Activated naive CD4-positive, alpha-beta T cell treated with anti-CD3 and anti-CD28 coated beads for 36 hours (primary cell): ENCODE measurements around the gene FAM177B. TPM values are rescaled to one million over a fixed set of nuclear protein-coding genes. Genes with fewer than 3 reads are reported as not detected.

Experiments
- CTCF ChIA-PET: fragments of 350-600 bp; sonication (Branson Sonifier 250); formaldehyde crosslinking; loops from one replicate; lab custom pipeline; 2021; ENCODE audit warnings: antibody characterized with exemption; lab: Charles Lee
- DNase-seq: peaks from one replicate; pipeline ENCODE4 v3.0.0-alpha.2; 2020
- H3K27ac Mint-ChIP-seq: one replicate; pipeline ENCODE4 v1.8.0; 2021; ENCODE audit warnings: mild to moderate bottlenecking, mixed read lengths
- H3K27me3 Mint-ChIP-seq: one replicate; pipeline ENCODE4 v1.8.0; 2021; ENCODE audit warnings: low read depth, mixed read lengths
- H3K36me3 Mint-ChIP-seq: one replicate; pipeline ENCODE4 v1.8.0; 2021; ENCODE audit warnings: low read depth, mixed read lengths
- H3K4me1 Mint-ChIP-seq: one replicate; pipeline ENCODE4 v1.8.0; 2021; ENCODE audit warnings: low read depth, mixed read lengths
- H3K4me3 Mint-ChIP-seq: one replicate; pipeline ENCODE4 v1.8.0; 2021; ENCODE audit warnings: mild to moderate bottlenecking, moderate library complexity, mixed read lengths
- H3K9me3 Mint-ChIP-seq: one replicate; pipeline ENCODE4 v1.8.0; 2021; ENCODE audit warnings: mixed read lengths
- intact Hi-C: fragments of 100-400 bp; cut with micrococcal nuclease; formaldehyde crosslinking; loops from one replicate; pipeline ENCODE4 v1.15.1; 2023
- total RNA-seq, 2 experiments: library from RNA; stranded (reverse); gene quantifications; one replicate each; pipeline ENCODE4 v1.2.3, GENCODE V29; 2021

Gene FAM177B
- total RNA-seq, 2 experiments from 2014 or later = not detected

DNA sequence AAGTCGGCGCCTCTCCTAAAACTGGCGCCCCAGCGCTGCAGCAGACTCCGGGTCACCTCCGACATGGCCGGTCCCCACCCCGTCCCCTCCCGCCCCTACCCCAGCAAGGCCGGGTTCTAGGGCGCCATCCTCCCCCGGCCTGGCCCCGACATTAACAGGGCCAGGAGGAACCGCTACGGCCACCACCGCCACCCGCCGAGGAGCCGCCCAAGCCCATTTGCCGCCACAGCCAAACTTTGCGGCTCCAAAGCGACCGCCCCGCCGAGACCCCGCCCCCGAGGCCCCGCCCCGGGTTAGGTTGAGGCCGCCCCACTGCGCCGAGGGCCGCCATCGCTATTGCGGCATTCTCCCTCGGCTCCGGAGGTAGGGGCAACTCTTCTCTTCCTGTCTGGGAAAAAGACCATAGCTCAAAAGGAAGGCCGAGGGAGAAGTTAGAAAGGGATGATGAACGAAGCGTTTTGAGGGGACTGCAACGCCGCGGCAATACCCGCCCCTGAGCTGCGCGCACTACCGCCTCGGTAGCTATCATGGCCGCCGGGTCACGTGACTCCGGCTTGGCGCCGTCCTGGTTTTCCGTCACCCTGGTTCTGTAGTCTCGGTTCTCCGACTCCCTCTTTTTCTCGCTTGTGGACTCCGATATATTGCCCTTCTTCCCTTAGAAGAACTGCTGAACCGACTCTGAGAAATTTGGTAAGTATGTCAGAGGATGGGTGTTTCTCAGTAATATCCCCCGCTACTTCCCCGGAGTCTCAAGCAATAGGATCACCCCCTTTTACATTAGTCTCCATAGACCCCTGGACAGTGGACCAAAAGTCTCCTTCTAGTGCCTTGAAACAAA, 24.5 kb upstream of the FAM177B start, which contains the start of the genes AIDA and BROX:
Gene AIDA, minus strand, starts transcription at position 239 of the 838 bp plus-strand sequence. Its CDS starts 174 bp downstream, at position 65.
Gene BROX, plus strand, starts transcription at position 312 of the 838 bp plus-strand sequence. CDS start 3,136 bp downstream, outside the sequence.
- DNase-seq = peak; percentile 95
- intact Hi-C loops = loop anchor here (1.0 to 10.0 kb wide), 10 partner anchors 57 to 1472 kb away; partner anchors contain the start of genes DEGS1, DISP1, DUSP10 and FBXO28
- H3K27me3 Mint-ChIP-seq = no peaks in the 10 kb centered on the region
- peak within 1 kb of the TSS; percentile 98 for H3K27ac Mint-ChIP-seq
- no peaks in the 10 kb centered on the region for H3K9me3 Mint-ChIP-seq
- peaks cover 41% of the 10 kb centered on the region for H3K4me1 Mint-ChIP-seq
- H3K36me3 Mint-ChIP-seq = peaks cover 25% of the 10 kb centered on the region
- CTCF ChIA-PET = interaction anchor here (0.6 to 1.1 kb wide), 5 partner anchors 9 to 1607 kb away, joined by 3 to 4 read pairs (median 3); no protein-coding TSS in a partner anchor
- peak within 1 kb of the TSS; percentile 100 for H3K4me3 Mint-ChIP-seq

DNA sequence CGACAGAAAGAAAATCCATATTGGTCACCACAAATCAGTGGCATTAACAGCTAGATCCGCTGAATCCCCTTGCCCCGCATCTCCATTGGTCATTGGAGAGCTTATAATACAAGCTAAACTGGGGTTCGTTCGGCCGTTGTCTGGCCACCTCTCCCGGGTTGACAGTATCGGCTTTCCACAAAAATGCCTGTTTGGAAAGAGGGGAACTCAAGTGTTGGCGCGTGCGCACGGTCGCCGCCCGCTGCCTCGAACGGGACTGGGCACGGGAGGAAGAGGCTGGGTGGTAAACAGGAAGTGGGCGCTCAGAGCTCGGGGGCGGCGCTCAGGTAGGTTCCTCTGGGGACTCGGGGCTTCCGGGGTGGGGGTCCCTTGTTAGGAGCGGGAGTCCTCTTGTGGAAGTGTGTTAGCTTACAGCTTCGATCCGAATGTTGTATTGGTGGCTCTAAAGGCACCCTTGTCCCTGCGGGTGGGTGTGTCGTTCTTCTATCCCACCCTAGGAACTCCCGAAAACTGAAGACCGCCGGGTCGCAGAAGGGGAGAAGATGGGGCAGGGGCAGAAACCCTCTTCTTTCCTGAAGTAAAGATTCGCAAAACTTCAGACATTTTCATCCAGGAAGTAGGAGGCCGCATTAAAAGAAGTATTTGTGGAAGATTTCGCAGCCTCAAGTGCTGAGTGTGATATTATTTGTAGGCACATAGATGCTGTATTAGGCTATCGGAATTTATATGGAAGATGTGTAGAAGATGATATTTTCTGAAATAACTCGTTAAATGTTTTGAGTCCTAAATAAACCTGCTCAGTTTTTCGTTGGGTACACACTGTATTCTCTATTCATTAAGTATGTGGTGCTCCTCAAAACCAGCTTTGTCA, 23.7 kb upstream of the FAM177B start:
- H3K4me1 Mint-ChIP-seq = peaks cover 37% of the 10 kb centered on the region

DNA sequence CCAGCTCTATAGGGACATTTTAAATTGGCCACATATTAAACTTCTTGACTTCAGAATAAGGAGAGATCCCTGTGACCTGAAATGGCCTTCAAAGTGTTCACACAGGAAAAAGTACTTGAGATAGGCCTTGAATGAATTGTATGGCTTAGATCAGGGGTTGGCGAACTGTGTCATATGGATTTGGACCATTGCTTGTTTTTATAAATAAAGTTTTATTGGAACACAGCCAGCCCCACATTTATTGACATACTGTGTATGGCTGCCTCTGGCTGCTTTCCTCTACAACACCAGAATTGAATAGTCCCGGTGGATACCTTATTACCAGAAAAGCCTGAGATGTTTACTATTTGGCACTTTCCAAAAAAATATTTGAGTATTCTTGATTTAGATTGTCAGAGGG, 20.6 kb upstream of the FAM177B start:
- DNase-seq = no peak
- Mint-ChIP-seq H3K27ac (no peak overlapping the region), H3K27me3 (no peaks in the 10 kb centered on the region), H3K4me1 (peaks cover 24% of the 10 kb centered on the region), H3K4me3 (no peak overlapping the region), H3K36me3 (peaks cover 38% of the 10 kb centered on the region), H3K9me3 (no peaks in the 10 kb centered on the region)
- intact Hi-C loops = loop anchor here (10.0 kb wide), 1 partner anchor 1468 kb away; the partner anchor contains the start of gene DEGS1
- CTCF ChIA-PET = interaction anchor here (1.1 kb wide), 1 partner anchor 250 kb away, joined by 5 read pairs; no protein-coding TSS in a partner anchor

More for the DNA sequence above, 23.7 kb upstream of the FAM177B start:
- Mint-ChIP-seq H3K27me3 (no peaks in the 10 kb centered on the region), H3K4me3 (peak overlapping the region; percentile 100), H3K27ac (peak overlapping the region; percentile 98), H3K36me3 (peaks cover 29% of the 10 kb centered on the region), H3K9me3 (no peaks in the 10 kb centered on the region)
- CTCF ChIA-PET = interaction anchor here (0.6 to 1.1 kb wide), 6 partner anchors 8 to 1608 kb away, joined by 3 to 4 read pairs (median 3); no protein-coding TSS in a partner anchor
- intact Hi-C loops = loop anchor here (1.0 to 10.0 kb wide), 7 partner anchors 58 to 1471 kb away; partner anchors contain the start of genes DEGS1 and FBXO28
- DNase-seq = peak; percentile 91

DNA sequence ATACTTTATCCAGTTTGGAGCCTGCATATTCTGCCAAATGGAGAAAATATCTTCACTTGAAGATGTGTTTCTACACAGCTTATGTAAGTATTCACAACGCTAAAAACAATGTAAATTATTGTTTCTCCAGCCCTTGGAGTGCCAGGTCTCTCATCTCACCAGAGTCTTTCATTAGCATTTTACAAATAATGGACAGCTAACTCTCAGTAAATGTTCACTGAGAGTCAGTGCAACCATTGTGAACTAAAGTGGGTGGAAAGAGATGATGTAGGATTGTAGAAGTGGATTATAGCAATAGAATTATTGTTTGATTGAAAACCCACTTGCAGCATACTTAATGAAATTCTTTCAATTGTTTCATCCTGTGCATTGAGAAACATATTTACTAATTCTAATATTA, 8.3 kb upstream of the FAM177B start:
- Mint-ChIP-seq H3K4me3 (no peak overlapping the region), H3K9me3 (no peaks in the 10 kb centered on the region), H3K36me3 (peaks cover 45% of the 10 kb centered on the region), H3K4me1 (peaks cover 6% of the 10 kb centered on the region), H3K27ac (no peak overlapping the region), H3K27me3 (no peaks in the 10 kb centered on the region)
- no peak for DNase-seq
- CTCF ChIA-PET = interaction anchor here (1.1 kb wide), 1 partner anchor 395 kb away, joined by 3 read pairs; no protein-coding TSS in a partner anchor
- intact Hi-C loops = no loop called here

DNA sequence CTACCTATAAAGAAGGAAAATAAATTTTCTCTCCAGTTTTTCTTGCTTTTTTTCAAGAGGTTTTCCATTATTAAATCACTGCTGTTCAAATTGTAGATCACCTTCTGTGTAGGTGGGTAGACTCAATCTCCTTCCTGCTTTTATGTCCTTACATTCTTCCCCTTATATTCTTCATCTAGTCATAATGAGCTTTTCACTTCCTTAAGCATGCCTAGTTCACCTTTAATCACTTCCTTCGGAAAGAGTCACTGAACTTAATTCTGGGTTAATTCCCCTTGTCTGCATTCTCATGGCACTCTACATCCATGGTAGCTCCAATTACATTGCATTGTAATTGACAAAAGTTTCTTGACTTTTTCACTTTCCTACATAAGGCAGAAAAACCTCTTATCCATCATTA, 6.1 kb upstream of the FAM177B start:
- intact Hi-C loops = no loop called here
- H3K36me3 Mint-ChIP-seq = peaks cover 42% of the 10 kb centered on the region
- H3K9me3 Mint-ChIP-seq = no peaks in the 10 kb centered on the region
- no peak for DNase-seq
- H3K27me3 Mint-ChIP-seq = no peaks in the 10 kb centered on the region
- H3K27ac Mint-ChIP-seq = no peak overlapping the region
- CTCF ChIA-PET = interaction anchor here (1.0 kb wide), 1 partner anchor 172 kb away, joined by 4 read pairs; no protein-coding TSS in a partner anchor
- H3K4me1 Mint-ChIP-seq = peaks cover 6% of the 10 kb centered on the region
- no peak overlapping the region for H3K4me3 Mint-ChIP-seq

DNA sequence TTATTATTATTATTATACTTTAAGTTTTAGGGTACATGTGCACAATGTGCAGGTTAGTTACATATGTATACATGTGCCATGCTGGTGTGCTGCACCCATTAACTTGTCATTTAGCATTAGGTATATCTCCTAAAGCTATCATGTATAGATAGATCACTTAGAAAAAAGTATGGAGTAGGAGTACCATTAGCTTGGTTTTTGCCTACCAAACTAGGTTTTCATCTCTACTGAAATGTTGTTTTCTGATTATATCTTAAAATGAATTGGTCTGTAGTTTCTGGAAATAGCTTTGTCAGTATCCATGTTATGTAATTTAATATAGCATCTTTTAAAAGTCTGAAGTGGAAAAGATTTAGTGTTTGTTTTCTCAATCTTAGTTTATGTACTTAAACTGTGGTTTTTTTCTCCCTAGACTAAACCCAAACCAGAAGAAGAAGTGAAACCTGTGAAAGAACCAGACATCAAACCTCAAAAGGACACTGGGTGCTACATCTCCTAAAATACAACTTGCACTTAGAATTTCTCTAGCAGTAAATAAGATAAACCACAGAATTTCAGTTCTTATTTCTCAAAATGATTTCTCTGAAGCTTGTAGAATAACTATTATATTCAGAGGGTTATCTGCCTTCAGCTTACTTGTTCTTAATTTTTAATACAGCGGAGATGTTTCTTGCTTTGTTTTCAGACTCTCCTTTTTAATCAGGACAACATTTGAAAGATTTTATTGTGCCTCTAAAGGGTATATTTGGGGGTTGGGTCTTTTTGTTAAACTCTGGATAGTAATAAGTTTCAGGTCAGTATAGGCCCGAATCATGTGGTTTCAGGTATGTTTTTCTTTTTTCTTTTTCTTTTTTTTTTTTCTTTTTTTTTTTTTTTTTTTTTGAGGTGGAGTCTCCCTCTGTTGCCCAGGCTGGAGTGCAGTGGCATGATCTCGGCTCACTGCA, 4.5 kb upstream of the FAM177B start:
- DNase-seq = no peak
- intact Hi-C loops = no loop called here
- Mint-ChIP-seq H3K27me3 (no peaks in the 10 kb centered on the region), H3K27ac (peak overlapping the region; percentile 1), H3K9me3 (no peaks in the 10 kb centered on the region), H3K4me1 (peaks cover 6% of the 10 kb centered on the region), H3K36me3 (peaks cover 37% of the 10 kb centered on the region), H3K4me3 (no peak overlapping the region)
- CTCF ChIA-PET = no interaction called here

DNA sequence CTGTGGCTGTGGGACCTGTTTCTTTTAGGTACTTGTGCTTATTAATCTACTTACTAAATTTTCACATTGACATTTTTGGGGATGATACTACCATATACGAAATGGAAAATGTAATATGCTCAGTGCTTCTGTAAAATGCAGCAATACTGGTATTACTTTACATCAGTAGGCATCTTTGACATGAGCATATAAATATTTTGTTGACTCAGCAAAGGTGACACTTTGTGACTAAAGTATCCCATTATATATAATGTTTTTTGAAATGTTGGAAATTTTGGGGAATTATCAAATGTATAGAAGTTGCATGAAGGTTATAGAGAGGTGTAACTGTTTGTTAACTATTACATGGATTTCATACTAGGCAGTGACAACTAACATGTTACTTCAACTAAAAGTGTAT, 2.3 kb upstream of the FAM177B start:
- peaks cover 25% of the 10 kb centered on the region for H3K36me3 Mint-ChIP-seq
- peaks cover 6% of the 10 kb centered on the region for H3K4me1 Mint-ChIP-seq
- CTCF ChIA-PET = no interaction called here
- no peak overlapping the region for H3K4me3 Mint-ChIP-seq
- intact Hi-C loops = no loop called here
- no peak overlapping the region for H3K27ac Mint-ChIP-seq
- H3K27me3 Mint-ChIP-seq = no peaks in the 10 kb centered on the region
- DNase-seq = no peak
- H3K9me3 Mint-ChIP-seq = no peaks in the 10 kb centered on the region

DNA sequence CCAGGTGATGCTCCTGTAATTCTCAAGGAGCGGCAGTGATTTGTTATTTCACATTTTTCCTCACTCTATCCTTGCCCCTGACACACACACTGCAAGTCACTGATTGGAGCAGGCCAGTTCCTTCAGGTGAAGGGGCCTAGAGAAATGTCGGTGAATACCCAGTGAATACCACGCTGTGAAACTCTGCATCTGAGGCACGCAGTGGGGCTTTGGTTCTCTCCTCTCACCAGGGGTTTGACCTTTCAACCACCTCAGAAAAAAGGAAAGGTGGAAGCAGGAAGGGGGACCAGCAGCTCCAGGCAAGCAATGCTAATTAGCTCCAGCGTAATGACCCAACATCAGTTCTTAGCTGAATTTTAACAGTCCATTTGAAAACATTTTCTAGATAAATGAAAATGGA, 532 bp upstream of the FAM177B start:
- Mint-ChIP-seq H3K36me3 (peaks cover 14% of the 10 kb centered on the region), H3K27ac (no peak overlapping the region), H3K9me3 (no peaks in the 10 kb centered on the region), H3K4me3 (no peak overlapping the region), H3K4me1 (peaks cover 6% of the 10 kb centered on the region), H3K27me3 (no peaks in the 10 kb centered on the region)
- CTCF ChIA-PET = interaction anchor here (1.0 to 1.8 kb wide), 3 partner anchors 57 to 387 kb away, joined by 3 to 8 read pairs (median 4); no protein-coding TSS in a partner anchor
- intact Hi-C loops = no loop called here
- no peak for DNase-seq

DNA sequence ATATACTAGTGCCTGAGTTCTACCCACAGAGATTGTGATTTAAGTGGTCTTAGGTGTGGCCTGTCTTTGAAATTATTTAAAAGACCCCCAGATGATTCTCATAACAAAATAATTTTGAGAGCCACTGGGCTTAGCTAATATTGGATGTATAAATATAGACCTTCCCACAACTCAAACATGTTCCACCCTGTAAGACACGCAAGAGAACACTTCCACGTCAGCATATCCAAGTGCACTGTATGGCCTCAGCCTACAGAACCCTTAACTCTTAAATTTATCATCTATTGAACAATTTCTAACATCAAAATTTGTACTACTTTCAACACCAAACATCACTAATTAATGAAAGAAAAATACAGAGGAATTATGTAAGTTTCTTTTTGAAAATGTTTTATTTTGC, 2.5 kb downstream of the FAM177B start:
- Mint-ChIP-seq H3K4me3 (no peak overlapping the region), H3K27ac (no peak overlapping the region), H3K27me3 (no peaks in the 10 kb centered on the region), H3K36me3 (peaks cover 2% of the 10 kb centered on the region), H3K9me3 (no peaks in the 10 kb centered on the region), H3K4me1 (no peaks in the 10 kb centered on the region)
- intact Hi-C loops = no loop called here
- DNase-seq = no peak
- CTCF ChIA-PET = interaction anchor here (1.0 to 1.6 kb wide), 5 partner anchors 12 to 384 kb away, joined by 3 to 6 read pairs (median 4); no protein-coding TSS in a partner anchor

DNA sequence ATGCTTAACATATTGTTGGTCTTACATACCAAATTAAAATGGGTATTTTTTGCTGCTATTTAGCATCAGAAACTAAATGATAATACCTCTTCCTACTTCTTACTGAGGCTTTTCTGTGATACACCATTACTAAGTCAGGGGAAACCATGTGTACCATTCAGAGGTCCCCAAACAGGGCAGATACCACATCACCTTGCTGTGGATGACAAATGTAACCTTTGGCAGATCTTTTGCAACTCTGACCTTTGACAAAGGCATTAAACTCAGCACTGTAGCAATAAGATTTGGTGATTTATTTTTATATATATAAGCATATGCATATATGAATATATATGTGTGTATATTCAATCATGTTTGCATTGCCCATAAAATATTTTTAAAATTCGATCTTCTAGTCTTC, 2.9 kb downstream of the FAM177B start:
- CTCF ChIA-PET = interaction anchor here (1.0 to 1.3 kb wide), 2 partner anchors 11 to 341 kb away, joined by 3 to 4 read pairs; no protein-coding TSS in a partner anchor
- H3K27ac Mint-ChIP-seq = no peak overlapping the region
- H3K27me3 Mint-ChIP-seq = no peaks in the 10 kb centered on the region
- H3K9me3 Mint-ChIP-seq = no peaks in the 10 kb centered on the region
- no peak overlapping the region for H3K4me3 Mint-ChIP-seq
- intact Hi-C loops = no loop called here
- no peaks in the 10 kb centered on the region for H3K36me3 Mint-ChIP-seq
- DNase-seq = no peak
- no peaks in the 10 kb centered on the region for H3K4me1 Mint-ChIP-seq
